ENCODE results near the gene CEPT1. TPM values are rescaled to one million over a fixed set of nuclear protein-coding genes. Genes with fewer than 3 reads are reported as not detected.

The CEPT1 gene
- total and polyA plus RNA-seq, 10 of the 15 experiments (the other 5 are each of a cell fraction or from before 2014, with no cell fraction given), result 29.4 to 77.9 (median 54.8) TPM

DNA sequence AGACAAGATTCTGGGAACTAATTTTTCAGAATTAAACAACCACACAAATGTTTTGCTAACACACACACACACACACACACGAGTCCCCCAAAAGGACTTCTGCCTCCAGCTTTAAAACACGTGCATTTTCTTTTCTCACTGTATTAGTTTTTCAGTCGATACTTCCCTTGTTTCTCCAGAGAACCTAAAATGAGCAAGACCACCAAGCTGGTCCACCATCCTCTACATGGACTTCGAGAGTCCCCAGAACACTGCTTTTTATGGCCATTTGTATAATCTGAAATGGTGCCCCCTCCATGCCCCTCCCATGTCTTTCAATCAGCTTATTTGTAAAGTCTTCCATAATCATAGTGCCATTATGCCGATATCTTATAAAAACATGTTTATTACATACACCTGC lies 76.7 kb downstream of the CEPT1 start:
- H3K27me3 ChIP-seq (replicated peaks in 1 of 2; ENCODE audit: control insufficient read depth in 2 of 2, insufficient read depth in 2 of 2, low read length in 1 of 2), result no peaks in the 10 kb centered on the region
- ChIA-PET POLR2A (interaction anchor here (1.5 to 8.8 kb wide), 6 partner anchors 12 to 345 kb away, joined by 4 to 371 read pairs (median 15); partner anchors contain the start of genes CEPT1, DENND2D and DRAM2), SMC1A (ENCODE audit: uncharacterized antibody, unreplicated experiment) (interaction anchor here (1.1 to 12.4 kb wide), 16 partner anchors 9 to 553 kb away, joined by 3 to 284 read pairs (median 18); partner anchors contain the start of genes CD53, CEPT1, DENND2D and DRAM2), RAD21 (ENCODE audit: unreplicated experiment) (interaction anchor here (0.9 to 9.9 kb wide), 13 partner anchors 9 to 384 kb away, joined by 3 to 542 read pairs (median 5); partner anchors contain the start of genes CD53, CEPT1, DENND2D and DRAM2), CTCF (interaction anchor here (1.0 to 8.9 kb wide), 7 partner anchors 9 to 186 kb away, joined by 3 to 239 read pairs (median 4); partner anchors contain the start of gene DENND2D)
- ATAC-seq, result no peak
- WGBS (ENCODE audit: insufficient coverage, insufficient replicate concordance, low lambda C conversion rate, missing lambda C conversion rate), result 10% methylated on average over 5 of the region's 5 CpGs
- BruUV-seq (replicated peaks), result no TSS peak
- H3K4me2 ChIP-seq (ENCODE audit: control insufficient read depth, insufficient read depth), result peak overlapping the region; percentile 19
- no peak for DNase-seq (ENCODE audit: low read depth, low spot score)
- no peak for FAIRE-seq
- peak overlapping the region; percentile 100 for H3K27ac ChIP-seq (ENCODE audit: control insufficient read depth, insufficient read depth)
- H2AFZ ChIP-seq (ENCODE audit: control insufficient read depth, low read depth, low read length), result no peak overlapping the region
- intact Hi-C loops (cut with micrococcal nuclease; ENCODE audit: unreplicated experiment), result loop anchor here (1.0 to 5.0 kb wide), 2 partner anchors 12 to 344 kb away; partner anchors contain the start of gene CD53
- H4K20me1 ChIP-seq (ENCODE audit: control insufficient read depth, insufficient read depth), result no peaks in the 10 kb centered on the region
- peak overlapping the region; percentile 72 for H3K9ac ChIP-seq (ENCODE audit: control insufficient read depth, insufficient read depth, low read length)
- in situ Hi-C loops (cut with MboI), result no loop called here
- H3K79me2 ChIP-seq (ENCODE audit: control insufficient read depth, insufficient read depth, low read length), result peaks cover 20% of the 10 kb centered on the region
- H3K36me3 ChIP-seq (ENCODE audit: control insufficient read depth in 2 of 2, insufficient read depth in 2 of 2, low read length in 1 of 2), result no peaks in the 10 kb centered on the region
- H3K9me3 ChIP-seq (replicated peaks; ENCODE audit: control insufficient read depth, insufficient read depth, low read length), result no peaks in the 10 kb centered on the region
- peaks cover 82% of the 10 kb centered on the region for H3K4me1 ChIP-seq (ENCODE audit: control insufficient read depth, insufficient read depth, low read length)
- H3K4me3 ChIP-seq, result peak overlapping the region; percentile 16; the same call in 1 of the 2 replicates
- TF ChIP-seq, protein P1, sequence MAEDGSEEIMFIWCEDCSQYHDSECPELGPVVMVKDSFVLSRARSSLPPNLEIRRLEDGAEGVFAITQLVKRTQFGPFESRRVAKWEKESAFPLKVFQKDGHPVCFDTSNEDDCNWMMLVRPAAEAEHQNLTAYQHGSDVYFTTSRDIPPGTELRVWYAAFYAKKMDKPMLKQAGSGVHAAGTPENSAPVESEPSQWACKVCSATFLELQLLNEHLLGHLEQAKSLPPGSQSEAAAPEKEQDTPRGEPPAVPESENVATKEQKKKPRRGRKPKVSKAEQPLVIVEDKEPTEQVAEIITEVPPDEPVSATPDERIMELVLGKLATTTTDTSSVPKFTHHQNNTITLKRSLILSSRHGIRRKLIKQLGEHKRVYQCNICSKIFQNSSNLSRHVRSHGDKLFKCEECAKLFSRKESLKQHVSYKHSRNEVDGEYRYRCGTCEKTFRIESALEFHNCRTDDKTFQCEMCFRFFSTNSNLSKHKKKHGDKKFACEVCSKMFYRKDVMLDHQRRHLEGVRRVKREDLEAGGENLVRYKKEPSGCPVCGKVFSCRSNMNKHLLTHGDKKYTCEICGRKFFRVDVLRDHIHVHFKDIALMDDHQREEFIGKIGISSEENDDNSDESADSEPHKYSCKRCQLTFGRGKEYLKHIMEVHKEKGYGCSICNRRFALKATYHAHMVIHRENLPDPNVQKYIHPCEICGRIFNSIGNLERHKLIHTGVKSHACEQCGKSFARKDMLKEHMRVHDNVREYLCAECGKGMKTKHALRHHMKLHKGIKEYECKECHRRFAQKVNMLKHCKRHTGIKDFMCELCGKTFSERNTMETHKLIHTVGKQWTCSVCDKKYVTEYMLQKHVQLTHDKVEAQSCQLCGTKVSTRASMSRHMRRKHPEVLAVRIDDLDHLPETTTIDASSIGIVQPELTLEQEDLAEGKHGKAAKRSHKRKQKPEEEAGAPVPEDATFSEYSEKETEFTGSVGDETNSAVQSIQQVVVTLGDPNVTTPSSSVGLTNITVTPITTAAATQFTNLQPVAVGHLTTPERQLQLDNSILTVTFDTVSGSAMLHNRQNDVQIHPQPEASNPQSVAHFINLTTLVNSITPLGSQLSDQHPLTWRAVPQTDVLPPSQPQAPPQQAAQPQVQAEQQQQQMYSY (CRISPR knock-in tag; IDR thresholded peaks at IDR 0.05), result no peak
- TF ChIP-seq RB1 (IDR thresholded peaks at IDR 0.05; ENCODE audit: borderline replicate concordance) (no peak), CHD2 (IDR thresholded peaks at IDR 0.05; ENCODE audit: borderline replicate concordance, low read depth, low read length) (no peak), MTA3 (IDR thresholded peaks at IDR 0.05; ENCODE audit: borderline replicate concordance, low read length) (no peak)
- TF ChIP-seq, protein P2, sequence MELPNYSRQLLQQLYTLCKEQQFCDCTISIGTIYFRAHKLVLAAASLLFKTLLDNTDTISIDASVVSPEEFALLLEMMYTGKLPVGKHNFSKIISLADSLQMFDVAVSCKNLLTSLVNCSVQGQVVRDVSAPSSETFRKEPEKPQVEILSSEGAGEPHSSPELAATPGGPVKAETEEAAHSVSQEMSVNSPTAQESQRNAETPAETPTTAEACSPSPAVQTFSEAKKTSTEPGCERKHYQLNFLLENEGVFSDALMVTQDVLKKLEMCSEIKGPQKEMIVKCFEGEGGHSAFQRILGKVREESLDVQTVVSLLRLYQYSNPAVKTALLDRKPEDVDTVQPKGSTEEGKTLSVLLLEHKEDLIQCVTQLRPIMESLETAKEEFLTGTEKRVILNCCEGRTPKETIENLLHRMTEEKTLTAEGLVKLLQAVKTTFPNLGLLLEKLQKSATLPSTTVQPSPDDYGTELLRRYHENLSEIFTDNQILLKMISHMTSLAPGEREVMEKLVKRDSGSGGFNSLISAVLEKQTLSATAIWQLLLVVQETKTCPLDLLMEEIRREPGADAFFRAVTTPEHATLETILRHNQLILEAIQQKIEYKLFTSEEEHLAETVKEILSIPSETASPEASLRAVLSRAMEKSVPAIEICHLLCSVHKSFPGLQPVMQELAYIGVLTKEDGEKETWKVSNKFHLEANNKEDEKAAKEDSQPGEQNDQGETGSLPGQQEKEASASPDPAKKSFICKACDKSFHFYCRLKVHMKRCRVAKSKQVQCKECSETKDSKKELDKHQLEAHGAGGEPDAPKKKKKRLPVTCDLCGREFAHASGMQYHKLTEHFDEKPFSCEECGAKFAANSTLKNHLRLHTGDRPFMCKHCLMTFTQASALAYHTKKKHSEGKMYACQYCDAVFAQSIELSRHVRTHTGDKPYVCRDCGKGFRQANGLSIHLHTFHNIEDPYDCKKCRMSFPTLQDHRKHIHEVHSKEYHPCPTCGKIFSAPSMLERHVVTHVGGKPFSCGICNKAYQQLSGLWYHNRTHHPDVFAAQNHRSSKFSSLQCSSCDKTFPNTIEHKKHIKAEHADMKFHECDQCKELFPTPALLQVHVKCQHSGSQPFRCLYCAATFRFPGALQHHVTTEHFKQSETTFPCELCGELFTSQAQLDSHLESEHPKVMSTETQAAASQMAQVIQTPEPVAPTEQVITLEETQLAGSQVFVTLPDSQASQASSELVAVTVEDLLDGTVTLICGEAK (IDR thresholded peaks at IDR 0.05; ENCODE audit: borderline replicate concordance), result no peak
- TF ChIP-seq, protein P3, sequence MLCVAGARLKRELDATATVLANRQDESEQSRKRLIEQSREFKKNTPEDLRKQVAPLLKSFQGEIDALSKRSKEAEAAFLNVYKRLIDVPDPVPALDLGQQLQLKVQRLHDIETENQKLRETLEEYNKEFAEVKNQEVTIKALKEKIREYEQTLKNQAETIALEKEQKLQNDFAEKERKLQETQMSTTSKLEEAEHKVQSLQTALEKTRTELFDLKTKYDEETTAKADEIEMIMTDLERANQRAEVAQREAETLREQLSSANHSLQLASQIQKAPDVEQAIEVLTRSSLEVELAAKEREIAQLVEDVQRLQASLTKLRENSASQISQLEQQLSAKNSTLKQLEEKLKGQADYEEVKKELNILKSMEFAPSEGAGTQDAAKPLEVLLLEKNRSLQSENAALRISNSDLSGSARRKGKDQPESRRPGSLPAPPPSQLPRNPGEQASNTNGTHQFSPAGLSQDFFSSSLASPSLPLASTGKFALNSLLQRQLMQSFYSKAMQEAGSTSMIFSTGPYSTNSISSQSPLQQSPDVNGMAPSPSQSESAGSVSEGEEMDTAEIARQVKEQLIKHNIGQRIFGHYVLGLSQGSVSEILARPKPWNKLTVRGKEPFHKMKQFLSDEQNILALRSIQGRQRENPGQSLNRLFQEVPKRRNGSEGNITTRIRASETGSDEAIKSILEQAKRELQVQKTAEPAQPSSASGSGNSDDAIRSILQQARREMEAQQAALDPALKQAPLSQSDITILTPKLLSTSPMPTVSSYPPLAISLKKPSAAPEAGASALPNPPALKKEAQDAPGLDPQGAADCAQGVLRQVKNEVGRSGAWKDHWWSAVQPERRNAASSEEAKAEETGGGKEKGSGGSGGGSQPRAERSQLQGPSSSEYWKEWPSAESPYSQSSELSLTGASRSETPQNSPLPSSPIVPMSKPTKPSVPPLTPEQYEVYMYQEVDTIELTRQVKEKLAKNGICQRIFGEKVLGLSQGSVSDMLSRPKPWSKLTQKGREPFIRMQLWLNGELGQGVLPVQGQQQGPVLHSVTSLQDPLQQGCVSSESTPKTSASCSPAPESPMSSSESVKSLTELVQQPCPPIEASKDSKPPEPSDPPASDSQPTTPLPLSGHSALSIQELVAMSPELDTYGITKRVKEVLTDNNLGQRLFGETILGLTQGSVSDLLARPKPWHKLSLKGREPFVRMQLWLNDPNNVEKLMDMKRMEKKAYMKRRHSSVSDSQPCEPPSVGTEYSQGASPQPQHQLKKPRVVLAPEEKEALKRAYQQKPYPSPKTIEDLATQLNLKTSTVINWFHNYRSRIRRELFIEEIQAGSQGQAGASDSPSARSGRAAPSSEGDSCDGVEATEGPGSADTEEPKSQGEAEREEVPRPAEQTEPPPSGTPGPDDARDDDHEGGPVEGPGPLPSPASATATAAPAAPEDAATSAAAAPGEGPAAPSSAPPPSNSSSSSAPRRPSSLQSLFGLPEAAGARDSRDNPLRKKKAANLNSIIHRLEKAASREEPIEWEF (IDR thresholded peaks at IDR 0.05; ENCODE audit: insufficient replicate concordance, low read depth, low read length), result no peak

Data from GM12878 (cell line).